ENCODE measurements around the gene CRTAC1. TPM values are rescaled to one million over a fixed set of nuclear protein-coding genes. Genes with fewer than 3 reads are reported as not detected.

Gene CRTAC1
- total RNA-seq, 1 donor from 2014 or later: 0.82 TPM

GRCh38 chr10:97895084-97895483, 135.3 kb downstream of the CRTAC1 start:
- no peak for TF ChIP-seq CTCF (conservative IDR thresholded peaks at IDR 0.05)
- no peak for DNase-seq (ENCODE audit: low read depth, low spot score)

GRCh38 chr10:97894092-97894491, 136.3 kb downstream of the CRTAC1 start:
- no peak for DNase-seq (ENCODE audit: low read depth, low spot score)
- no peak for TF ChIP-seq CTCF (conservative IDR thresholded peaks at IDR 0.05)
- H3K27ac Mint-ChIP-seq (ENCODE audit: unreplicated experiment): no peak overlapping the region
- no peaks in the 10 kb centered on the region for H3K36me3 Mint-ChIP-seq (ENCODE audit: low read depth)
- peaks cover 8% of the 10 kb centered on the region for H3K4me1 Mint-ChIP-seq
- no peak overlapping the region for H3K4me3 Mint-ChIP-seq
- H3K9me3 Mint-ChIP-seq: no peaks in the 10 kb centered on the region
- H3K27me3 Mint-ChIP-seq (ENCODE audit: low read depth): peaks cover 7% of the 10 kb centered on the region

More at GRCh38 chr10:97895084-97895483, 135.3 kb downstream of the CRTAC1 start:
- peaks cover 7% of the 10 kb centered on the region for H3K27me3 Mint-ChIP-seq (ENCODE audit: low read depth)
- no peaks in the 10 kb centered on the region for H3K36me3 Mint-ChIP-seq (ENCODE audit: low read depth)
- no peaks in the 10 kb centered on the region for H3K4me1 Mint-ChIP-seq
- no peaks in the 10 kb centered on the region for H3K9me3 Mint-ChIP-seq
- H3K27ac Mint-ChIP-seq (ENCODE audit: unreplicated experiment): no peak overlapping the region
- no peak overlapping the region for H3K4me3 Mint-ChIP-seq

GRCh38 chr10:97892939-97893338, 137.5 kb downstream of the CRTAC1 start:
- Mint-ChIP-seq H3K27me3 (ENCODE audit: low read depth) (peaks cover 9% of the 10 kb centered on the region), H3K36me3 (ENCODE audit: low read depth) (no peaks in the 10 kb centered on the region), H3K4me1 (peaks cover 18% of the 10 kb centered on the region), H3K9me3 (no peaks in the 10 kb centered on the region), H3K27ac (ENCODE audit: unreplicated experiment) (no peak overlapping the region), H3K4me3 (no peak overlapping the region)
- TF ChIP-seq CTCF (conservative IDR thresholded peaks at IDR 0.05): no peak
- DNase-seq (ENCODE audit: low read depth, low spot score): no peak

- Mint-ChIP-seq H3K4me3 (no peak overlapping the region), H3K27ac (ENCODE audit: unreplicated experiment) (no peak overlapping the region), H3K9me3 (no peaks in the 10 kb centered on the region), H3K4me1 (peaks cover 19% of the 10 kb centered on the region), H3K36me3 (ENCODE audit: low read depth) (no peaks in the 10 kb centered on the region), H3K27me3 (ENCODE audit: low read depth) (peaks cover 9% of the 10 kb centered on the region)
- DNase-seq (ENCODE audit: low read depth, low spot score): no peak
- no peak for TF ChIP-seq CTCF (conservative IDR thresholded peaks at IDR 0.05)
Measured at GRCh38 chr10:97892506-97892905, 137.9 kb downstream of the CRTAC1 start.

GRCh38 chr10:97891497-97892167, 138.8 kb downstream of the CRTAC1 start:
- H3K4me3 Mint-ChIP-seq: no peak overlapping the region
- H3K4me1 Mint-ChIP-seq: peaks cover 19% of the 10 kb centered on the region
- no peak for TF ChIP-seq CTCF (conservative IDR thresholded peaks at IDR 0.05)
- H3K27ac Mint-ChIP-seq (ENCODE audit: unreplicated experiment): no peak overlapping the region
- no peak for DNase-seq (ENCODE audit: low read depth, low spot score)
- H3K36me3 Mint-ChIP-seq (ENCODE audit: low read depth): no peaks in the 10 kb centered on the region
- H3K9me3 Mint-ChIP-seq: no peaks in the 10 kb centered on the region
- peaks cover 9% of the 10 kb centered on the region for H3K27me3 Mint-ChIP-seq (ENCODE audit: low read depth)

All from neural crest cell (in vitro differentiated cells).